ENCODE results near the gene BIK.

DNA sequence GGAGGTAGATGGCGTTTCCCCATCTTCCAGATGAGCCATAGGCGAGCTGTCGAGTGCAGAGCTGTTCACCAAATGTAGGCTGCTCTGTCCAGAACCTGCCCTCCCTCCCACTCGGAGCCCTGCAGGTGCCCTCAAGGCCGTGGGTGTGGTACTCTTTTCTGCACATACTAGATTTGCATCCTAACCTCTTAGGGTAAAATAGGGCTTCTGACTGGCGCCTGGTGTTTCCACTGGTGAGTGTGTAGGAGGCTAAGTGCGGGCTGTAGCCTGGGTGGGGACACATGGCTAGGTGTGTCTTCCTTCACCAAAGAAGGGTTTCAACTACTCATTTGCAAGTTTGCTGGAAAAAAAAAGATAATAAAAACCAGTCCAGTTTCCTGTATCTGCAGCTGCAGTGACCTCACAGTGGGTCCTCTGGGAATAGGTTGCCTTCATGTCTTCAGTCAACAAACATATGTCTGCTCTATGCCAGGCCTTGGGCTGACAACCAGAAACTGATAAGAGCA, 8.5 kb downstream of the BIK start:
- TF ChIP-seq, protein P1, sequence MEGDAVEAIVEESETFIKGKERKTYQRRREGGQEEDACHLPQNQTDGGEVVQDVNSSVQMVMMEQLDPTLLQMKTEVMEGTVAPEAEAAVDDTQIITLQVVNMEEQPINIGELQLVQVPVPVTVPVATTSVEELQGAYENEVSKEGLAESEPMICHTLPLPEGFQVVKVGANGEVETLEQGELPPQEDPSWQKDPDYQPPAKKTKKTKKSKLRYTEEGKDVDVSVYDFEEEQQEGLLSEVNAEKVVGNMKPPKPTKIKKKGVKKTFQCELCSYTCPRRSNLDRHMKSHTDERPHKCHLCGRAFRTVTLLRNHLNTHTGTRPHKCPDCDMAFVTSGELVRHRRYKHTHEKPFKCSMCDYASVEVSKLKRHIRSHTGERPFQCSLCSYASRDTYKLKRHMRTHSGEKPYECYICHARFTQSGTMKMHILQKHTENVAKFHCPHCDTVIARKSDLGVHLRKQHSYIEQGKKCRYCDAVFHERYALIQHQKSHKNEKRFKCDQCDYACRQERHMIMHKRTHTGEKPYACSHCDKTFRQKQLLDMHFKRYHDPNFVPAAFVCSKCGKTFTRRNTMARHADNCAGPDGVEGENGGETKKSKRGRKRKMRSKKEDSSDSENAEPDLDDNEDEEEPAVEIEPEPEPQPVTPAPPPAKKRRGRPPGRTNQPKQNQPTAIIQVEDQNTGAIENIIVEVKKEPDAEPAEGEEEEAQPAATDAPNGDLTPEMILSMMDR (IDR thresholded peaks at IDR 0.05) = no peak
- no peak for TF ChIP-seq POLR2A (IDR thresholded peaks at IDR 0.05)
